GM12878 (cell line): ENCODE results near the gene PPARD. TPM values are rescaled to one million over a fixed set of nuclear protein-coding genes. Genes with fewer than 3 reads are reported as not detected.

Source experiments
- ATAC-seq: fragments of 200-7000 bp; cut with Tn5 transposase; 3 replicates; pipeline ENCODE4 v1.9.1; 2020; ENCODE audit warnings: mild to moderate bottlenecking, moderate library complexity
- BruUV-seq: library from RNA; stranded (reverse); fragments of 400-500 nt; replicated peaks from 2 replicates; lab custom pipeline; 2021; lab: Mats Ljungman, UMichigan
- CTCF ChIA-PET: fragments of 300-600 bp; sonication (Branson Sonifier 250); formaldehyde crosslinking; extraction: SDS; loops from one replicate; lab custom pipeline; 2021; ENCODE audit warnings: inconsistent platforms; lab: Yijun Ruan, JAX
- POLR2A ChIA-PET: fragments of 350-600 bp; formaldehyde crosslinking; extraction: SDS; loops from one replicate; lab custom pipeline; 2021; ENCODE audit warnings: inconsistent platforms; lab: Charles Lee
- RAD21 ChIA-PET: fragments of 300-600 bp; sonication (Branson Sonifier 250); formaldehyde crosslinking; loops from one replicate; lab custom pipeline; 2023; ENCODE audit warnings: antibody characterized with exemption; ENCODE audit not compliant: unreplicated experiment; lab: Charles Lee
- SMC1A ChIA-PET: fragments of 300-600 bp; sonication (Branson Sonifier 250); formaldehyde crosslinking; loops from one replicate; lab custom pipeline; 2023; ENCODE audit not compliant: unreplicated experiment, uncharacterized antibody; lab: Charles Lee
- DNase-seq: peaks from one replicate; pipeline ENCODE4 v3.0.0-alpha.2; 2011; ENCODE audit warnings: low read depth, low spot score
- FAIRE-seq: peaks from 3 replicates; lab custom pipeline; 2011; peaks lifted over from hg19 to GRCh38; lab: Jason Lieb, UNC
- H2AFZ ChIP-seq: 2 replicates; pipeline ENCODE4 v1.6.0; 2011; ENCODE audit warnings: low read depth, low read length, control low read depth; ENCODE audit not compliant: control insufficient read depth
- H3K27ac ChIP-seq: 2 replicates; pipeline ENCODE4 v1.5.1; 2011; ENCODE audit warnings: control low read depth; ENCODE audit not compliant: control insufficient read depth, insufficient read depth
- H3K27me3 ChIP-seq, 2 experiments: replicated peaks in 1 of 2; 2 replicates each; pipeline versions ENCODE4 v1.6.0 to v1.6.1; 2011; ENCODE audit warnings: low read length in 1 of 2; ENCODE audit not compliant: control insufficient read depth in 2 of 2, insufficient read depth in 2 of 2
- H3K36me3 ChIP-seq, 2 experiments: 2 replicates each; pipeline ENCODE4 v1.5.1; 2011; ENCODE audit warnings: low read length in 1 of 2; ENCODE audit not compliant: control insufficient read depth in 2 of 2, insufficient read depth in 2 of 2
- H3K4me1 ChIP-seq: 2 replicates; pipeline ENCODE4 v1.6.1; 2011; ENCODE audit warnings: mild to moderate bottlenecking, low read length, moderate library complexity, mixed read lengths; ENCODE audit not compliant: control insufficient read depth, insufficient read depth
- H3K4me2 ChIP-seq: 2 replicates; pipeline ENCODE4 v1.6.0; 2011; ENCODE audit warnings: control low read depth; ENCODE audit not compliant: control insufficient read depth, insufficient read depth
- H3K4me3 ChIP-seq: fragments of 200-600 bp; sonication (generic); 2 replicates; pipeline ENCODE4 v1.5.1; 2016
- H3K79me2 ChIP-seq: 2 replicates; pipeline ENCODE4 v1.6.0; 2011; ENCODE audit warnings: low read length; ENCODE audit not compliant: control insufficient read depth, insufficient read depth
- H3K9ac ChIP-seq: 2 replicates; pipeline ENCODE4 v1.8.0; 2011; ENCODE audit warnings: low read length, control low read depth, mixed read lengths; ENCODE audit not compliant: control insufficient read depth, insufficient read depth
- H3K9me3 ChIP-seq: replicated peaks from 3 replicates; pipeline ENCODE4 v1.5.1; 2011; ENCODE audit warnings: mild to moderate bottlenecking, low read length; ENCODE audit not compliant: control insufficient read depth, insufficient read depth
- H4K20me1 ChIP-seq: 2 replicates; pipeline ENCODE4 v1.6.0; 2011; ENCODE audit not compliant: control insufficient read depth, insufficient read depth
- CBFB ChIP-seq: IDR thresholded peaks from 2 replicates; pipeline ENCODE4 v1.6.1; 2016; ENCODE audit warnings: antibody characterized with exemption, low read depth
- EGR1 ChIP-seq, 2 experiments: IDR thresholded peaks; 1 replicate in 1 of 2; 2 replicates in 1 of 2; pipeline ENCODE4 v1.6.1; 2011 to 2012; ENCODE audit warnings: low read depth in 2 of 2, low read length in 2 of 2, borderline replicate concordance in 1 of 2, mild to moderate bottlenecking in 1 of 2, moderate library complexity in 1 of 2
- ETV6 ChIP-seq, 2 experiments: fragments of 450-650 bp in 1 of 2; IDR thresholded peaks in 1 of 2; conservative IDR thresholded peaks in 1 of 2; 2 replicates each; pipeline ENCODE4 v1.6.1; 2014; ENCODE audit warnings: antibody characterized with exemption in 1 of 2, borderline replicate concordance in 1 of 2, low read depth in 1 of 2, mild to moderate bottlenecking in 1 of 2, moderate library complexity in 1 of 2
- MLLT1 ChIP-seq: fragments of 450-650 bp; IDR thresholded peaks from 2 replicates; pipeline ENCODE4 v1.6.1; 2016; ENCODE audit warnings: mild to moderate bottlenecking
- MTA3 ChIP-seq: IDR thresholded peaks from 2 replicates; pipeline ENCODE4 v1.6.1; 2012; ENCODE audit warnings: low read length, inconsistent platforms, borderline replicate concordance
- MXI1 ChIP-seq: fragments of 150-350 bp; IDR thresholded peaks from 2 replicates; pipeline ENCODE4 v1.6.1; 2011; ENCODE audit warnings: low read depth, mild to moderate bottlenecking, inconsistent platforms, low read length, improper control_type of control experiment
- NFXL1 ChIP-seq: fragments of 450-650 bp; IDR thresholded peaks from 2 replicates; pipeline ENCODE4 v1.6.1; 2017; ENCODE audit warnings: antibody characterized with exemption, mild to moderate bottlenecking, borderline replicate concordance
- RAD51 ChIP-seq: fragments of 450-650 bp; IDR thresholded peaks from 2 replicates; pipeline ENCODE4 v1.6.1; 2016; ENCODE audit warnings: moderate library complexity, mild to moderate bottlenecking, inconsistent platforms
- SMAD1 ChIP-seq: fragments of 450-650 bp; IDR thresholded peaks from 2 replicates; pipeline ENCODE4 v1.6.1; 2018; ENCODE audit warnings: mild to moderate bottlenecking, low read depth; ENCODE audit not compliant: partially characterized antibody
- SMARCA5 ChIP-seq: fragments of 450-650 bp; IDR thresholded peaks from 2 replicates; pipeline ENCODE4 v1.6.1; 2017; ENCODE audit warnings: mild to moderate bottlenecking
- USF1 ChIP-seq: IDR thresholded peaks from 2 replicates; pipeline ENCODE4 v1.6.1; 2011; ENCODE audit warnings: borderline replicate concordance, low read depth, mild to moderate bottlenecking, moderate library complexity, mixed read lengths, low read length; ENCODE audit not compliant: insufficient read depth; ENCODE audit errors: extremely low read length
- ZBED1 ChIP-seq: IDR thresholded peaks from 2 replicates; pipeline ENCODE4 v1.6.1; 2016; ENCODE audit warnings: borderline replicate concordance
- WGBS: methylation state at CpG from one replicate; pipeline ENCODE4 v1.1.6; 2016; ENCODE audit warnings: low lambda C conversion rate; ENCODE audit not compliant: insufficient replicate concordance, insufficient coverage; ENCODE audit errors: missing lambda C conversion rate; 5-methylcytosine and 5-hydroxymethylcytosine counted together
- in situ Hi-C: fragments of 300-500 bp; cut with MboI; formaldehyde crosslinking; loops from 9 replicates; pipeline ENCODE4 v1.14.3; 2018; ENCODE audit warnings: mixed read lengths
- intact Hi-C: fragments of 100-400 bp; cut with micrococcal nuclease; formaldehyde crosslinking; loops from one replicate; pipeline ENCODE4 v1.14.2; 2022; ENCODE audit not compliant: unreplicated experiment
- polyA plus RNA-seq, 11 experiments: library from polyadenylated mRNA; depleted of rRNA in 4 of 11; unstranded in 6 of 11; stranded (reverse) in 5 of 11; fragments of >200 nt; fragmentation: Nextera tagmentation in 4 of 11; fragmentation: Illumina TruSeq in 1 of 11; extraction: Ambion mirVana in 4 of 11; extraction: Trizol in 1 of 11; gene quantifications; 1 replicate in 1 of 11; 2 replicates in 10 of 11; pipeline versions ENCODE4 v1.2.1 to v1.2.3, GENCODE V29; 2011 to 2016; ENCODE audit warnings: inconsistent platforms in 2 of 11, missing spikeins in 2 of 11, low read depth in 1 of 11
- total RNA-seq, 4 experiments: library from RNA; depleted of rRNA in 3 of 4; stranded (reverse); fragments of >200 nt in 3 of 4; fragmentation: Illumina TruSeq in 1 of 4; extraction: Trizol in 1 of 4; gene quantifications; 2 replicates each; pipeline versions ENCODE4 v1.2.1 to v1.2.3, GENCODE V29; 2013 to 2021
- TF ChIP-seq, protein P1 (sequence below): fragments of 450-650 bp; IDR thresholded peaks from 2 replicates; pipeline ENCODE4 v1.6.1; 2017; ENCODE audit warnings: mild to moderate bottlenecking, low read depth, inconsistent platforms; ENCODE audit not compliant: poor library complexity, severe bottlenecking
- TF ChIP-seq, protein P2 (sequence below): fragments of 150-350 bp; IDR thresholded peaks from 2 replicates; pipeline ENCODE4 v1.6.1; 2014; ENCODE audit warnings: mild to moderate bottlenecking, low read depth, low read length

The PPARD gene
- total and polyA plus RNA-seq, 10 of the 15 experiments (the other 5 are each of a cell fraction or from before 2014, with no cell fraction given) = 0.05 to 12.6 (median 6.7) TPM

- FAIRE-seq (no peak), DNase-seq (no peak), ATAC-seq (no peak)
- H2AFZ ChIP-seq = no peak overlapping the region
- H3K4me3 ChIP-seq = no peak overlapping the region
- 77% methylated on average over 14 of the region's 14 CpGs for WGBS
- CTCF ChIA-PET = interaction anchor here (0.5 kb wide), 1 partner anchor 1160 kb away, joined by 3 read pairs; no protein-coding TSS in a partner anchor
- H3K79me2 ChIP-seq = peaks cover 6% of the 10 kb centered on the region
- no peaks in the 10 kb centered on the region for H3K9me3 ChIP-seq
- H3K36me3 ChIP-seq = peaks cover 6 to 9% of the 10 kb centered on the region in 2 experiments; a peak in 3 of 4 replicates
- no peaks in the 10 kb centered on the region for H3K4me1 ChIP-seq
- H3K4me2 ChIP-seq = no peak overlapping the region
- no peaks in the 10 kb centered on the region; a peak in 1 of 4 replicates for H3K27me3 ChIP-seq
- in situ Hi-C loops (no loop called here), intact Hi-C loops (no loop called here)
- H3K9ac ChIP-seq = no peak overlapping the region
- POLR2A ChIA-PET = interaction anchor here (0.6 kb wide), 1 partner anchor 208 kb away, joined by 6 read pairs; no protein-coding TSS in a partner anchor
- RAD21 ChIA-PET = no interaction called here
- H4K20me1 ChIP-seq = no peaks in the 10 kb centered on the region
- H3K27ac ChIP-seq = no peak overlapping the region
- SMC1A ChIA-PET = no interaction called here
- no TSS peak for BruUV-seq
- TF ChIP-seq, protein P1, sequence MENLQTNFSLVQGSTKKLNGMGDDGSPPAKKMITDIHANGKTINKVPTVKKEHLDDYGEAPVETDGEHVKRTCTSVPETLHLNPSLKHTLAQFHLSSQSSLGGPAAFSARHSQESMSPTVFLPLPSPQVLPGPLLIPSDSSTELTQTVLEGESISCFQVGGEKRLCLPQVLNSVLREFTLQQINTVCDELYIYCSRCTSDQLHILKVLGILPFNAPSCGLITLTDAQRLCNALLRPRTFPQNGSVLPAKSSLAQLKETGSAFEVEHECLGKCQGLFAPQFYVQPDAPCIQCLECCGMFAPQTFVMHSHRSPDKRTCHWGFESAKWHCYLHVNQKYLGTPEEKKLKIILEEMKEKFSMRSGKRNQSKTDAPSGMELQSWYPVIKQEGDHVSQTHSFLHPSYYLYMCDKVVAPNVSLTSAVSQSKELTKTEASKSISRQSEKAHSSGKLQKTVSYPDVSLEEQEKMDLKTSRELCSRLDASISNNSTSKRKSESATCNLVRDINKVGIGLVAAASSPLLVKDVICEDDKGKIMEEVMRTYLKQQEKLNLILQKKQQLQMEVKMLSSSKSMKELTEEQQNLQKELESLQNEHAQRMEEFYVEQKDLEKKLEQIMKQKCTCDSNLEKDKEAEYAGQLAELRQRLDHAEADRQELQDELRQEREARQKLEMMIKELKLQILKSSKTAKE = no peak
- TF ChIP-seq ETV6 (conservative IDR thresholded peaks at IDR 0.05 in 1 of 2, IDR thresholded peaks at IDR 0.05 in 1 of 2; ENCODE audit: borderline replicate concordance in 1 of 2, low read depth in 1 of 2) (no peak), RAD51 (no peak), USF1 (no peak), MXI1 (no peak), NFXL1 (no peak), MTA3 (no peak), CBFB (no peak), SMARCA5 (no peak), EGR1 (IDR thresholded peaks at IDR 0.05; ENCODE audit: borderline replicate concordance in 1 of 2, low read depth in 2 of 2, low read length in 2 of 2) (no peak), ZBED1 (no peak), SMAD1 (no peak), MLLT1 (no peak)
- TF ChIP-seq, protein P2, sequence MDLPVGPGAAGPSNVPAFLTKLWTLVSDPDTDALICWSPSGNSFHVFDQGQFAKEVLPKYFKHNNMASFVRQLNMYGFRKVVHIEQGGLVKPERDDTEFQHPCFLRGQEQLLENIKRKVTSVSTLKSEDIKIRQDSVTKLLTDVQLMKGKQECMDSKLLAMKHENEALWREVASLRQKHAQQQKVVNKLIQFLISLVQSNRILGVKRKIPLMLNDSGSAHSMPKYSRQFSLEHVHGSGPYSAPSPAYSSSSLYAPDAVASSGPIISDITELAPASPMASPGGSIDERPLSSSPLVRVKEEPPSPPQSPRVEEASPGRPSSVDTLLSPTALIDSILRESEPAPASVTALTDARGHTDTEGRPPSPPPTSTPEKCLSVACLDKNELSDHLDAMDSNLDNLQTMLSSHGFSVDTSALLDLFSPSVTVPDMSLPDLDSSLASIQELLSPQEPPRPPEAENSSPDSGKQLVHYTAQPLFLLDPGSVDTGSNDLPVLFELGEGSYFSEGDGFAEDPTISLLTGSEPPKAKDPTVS = no peak
Observed at GRCh38 chr6:35476004-35476403, 133.6 kb downstream of the PPARD start.
